Measurements from ENCODE around the gene SLC12A7.

Gene SLC12A7

DNA sequence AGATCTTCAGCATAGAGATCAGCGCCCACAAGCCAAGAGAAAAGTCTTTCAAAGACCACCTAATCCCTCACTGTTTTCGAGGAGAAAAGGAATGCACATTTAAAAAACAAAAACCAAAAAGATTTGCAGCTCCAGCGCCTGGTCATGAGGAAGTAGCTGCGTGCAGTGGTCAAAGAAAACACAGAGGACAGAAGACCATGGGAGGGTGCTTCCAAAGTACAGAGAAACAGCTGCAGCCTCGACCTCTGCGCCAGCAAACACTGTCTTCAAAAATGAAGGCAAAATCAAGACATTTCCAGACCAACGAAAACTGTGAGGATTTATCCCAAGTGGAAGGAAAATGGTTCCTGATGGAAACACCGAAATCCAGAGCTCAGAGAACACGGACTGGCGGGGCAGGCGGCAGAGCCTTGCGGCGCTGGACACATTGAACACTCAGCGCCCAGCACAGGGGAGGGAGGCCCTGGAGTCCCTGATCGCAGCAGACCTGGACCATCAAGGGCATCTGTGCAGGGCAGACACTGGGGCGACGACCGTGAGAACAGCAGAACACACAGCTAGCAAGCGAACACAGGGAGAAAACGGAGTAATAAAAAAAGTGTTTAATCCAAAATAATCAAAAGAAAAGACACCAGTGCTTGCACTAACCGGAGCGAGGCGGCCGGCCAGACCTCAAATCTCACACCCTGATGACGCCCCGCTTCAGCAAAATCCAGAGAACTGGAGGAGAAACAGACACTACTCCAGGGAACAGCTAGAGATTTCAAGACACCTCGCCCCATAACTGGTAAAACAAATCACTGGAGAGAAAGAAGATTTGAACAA is 12.6 kb upstream of the SLC12A7 start:
- no peak for DNase-seq

GRCh38 chr5:1123418-1124147 is 11.7 kb upstream of the SLC12A7 start:
- DNase-seq, result no peak

DNA sequence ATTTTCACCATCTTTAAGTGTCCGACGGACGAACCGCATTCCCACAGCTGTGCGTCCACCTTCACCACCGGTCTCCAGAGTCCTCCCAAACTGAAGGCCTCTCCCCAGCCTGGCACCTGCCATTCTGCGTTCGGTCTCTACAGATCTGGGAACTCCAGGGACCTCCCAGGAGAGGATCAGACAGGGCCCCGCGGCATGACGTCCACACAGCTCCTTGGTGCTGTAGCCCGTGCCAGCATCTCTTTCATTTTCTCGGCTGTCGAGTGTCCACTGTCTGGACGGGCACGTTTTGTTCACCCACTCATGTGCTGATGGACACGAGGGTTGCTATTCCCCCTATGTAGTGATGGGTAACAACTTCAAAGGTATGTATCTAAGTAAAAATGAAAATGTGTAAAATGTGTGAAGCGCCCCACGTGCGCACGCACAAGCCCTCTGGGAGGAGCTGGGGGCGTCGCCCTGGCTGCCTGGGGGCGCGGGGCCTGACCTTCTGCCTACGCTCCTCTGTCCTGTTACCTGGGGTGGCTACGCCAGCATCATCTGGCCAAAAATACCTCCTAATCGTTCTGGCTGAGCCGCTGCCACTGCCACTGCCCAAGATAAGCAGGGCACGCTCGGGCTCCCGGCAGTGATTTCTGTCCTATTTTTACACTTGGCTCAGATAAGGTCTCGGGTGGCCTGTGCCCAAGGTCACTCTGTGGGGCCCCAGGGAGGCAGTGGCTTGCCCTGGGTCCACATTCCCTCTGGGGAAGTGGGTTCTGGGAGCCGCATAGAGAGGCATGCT is 10.8 kb upstream of the SLC12A7 start:
- DNase-seq, result no peak

DNA sequence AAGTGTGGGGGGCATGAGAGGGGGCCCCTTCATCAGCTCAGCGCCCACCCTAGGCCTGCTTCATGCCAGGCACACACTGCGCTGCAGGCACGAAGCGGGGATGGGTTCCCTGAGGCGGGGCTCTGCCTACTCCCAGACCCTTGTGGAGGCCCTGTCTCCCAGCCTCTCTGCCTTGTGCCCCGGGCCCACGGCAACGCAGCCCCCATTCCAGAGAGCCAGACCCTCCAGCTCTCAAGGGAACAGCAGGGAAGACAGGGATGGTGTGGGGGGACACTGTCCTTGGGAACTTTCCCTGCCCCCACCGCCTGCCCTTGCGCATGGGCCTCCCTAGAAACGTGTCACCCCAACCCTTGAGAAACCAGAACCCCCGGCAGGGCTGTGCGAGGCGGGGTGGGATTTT is 10.0 kb upstream of the SLC12A7 start:
- DNase-seq, result no peak

- no peak for DNase-seq
Observed at GRCh38 chr5:1121044-1121443, 9.2 kb upstream of the SLC12A7 start.

DNA sequence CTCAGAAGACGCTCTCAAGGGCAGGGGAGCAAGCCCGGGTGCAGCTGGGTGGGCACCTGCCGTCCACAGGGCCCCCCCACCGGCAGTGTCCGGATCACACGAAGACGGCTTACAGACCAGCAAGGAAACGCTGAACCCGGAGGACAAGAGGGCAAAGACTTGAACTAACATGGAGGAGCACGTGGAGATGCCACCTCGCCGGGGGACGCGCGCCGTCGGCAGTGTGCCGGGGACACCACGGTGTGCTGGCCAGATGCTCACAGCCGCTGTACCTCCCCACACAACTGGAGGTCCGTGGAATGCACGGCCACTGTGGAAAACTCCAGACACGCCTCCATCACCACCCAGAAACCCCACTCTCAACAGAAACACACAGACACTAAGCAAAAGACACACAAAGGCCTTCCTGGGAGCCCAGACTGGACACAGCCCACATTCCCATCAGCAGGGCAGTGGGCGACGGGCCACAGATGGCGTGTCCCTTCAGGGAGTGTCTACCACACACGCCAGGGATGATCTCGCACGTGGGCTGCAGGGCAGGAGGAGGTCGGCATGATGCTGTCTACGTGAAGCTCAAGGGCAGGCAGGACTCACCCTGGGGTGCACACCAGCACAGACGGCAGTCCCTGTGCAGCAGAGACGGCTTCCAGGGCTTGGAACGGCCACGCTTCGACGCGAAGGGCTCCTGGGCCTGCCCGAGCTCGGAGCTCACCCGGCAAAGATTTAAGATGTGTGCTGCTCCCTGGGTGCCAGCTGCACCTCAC is 8.6 kb upstream of the SLC12A7 start:
- DNase-seq, result no peak

- DNase-seq, result no peak
Observed at GRCh38 chr5:1119312-1119831, 7.5 kb upstream of the SLC12A7 start.

- DNase-seq, result no peak
Observed at GRCh38 chr5:1118738-1119137, 6.9 kb upstream of the SLC12A7 start.

GRCh38 chr5:1118231-1118698 is 6.4 kb upstream of the SLC12A7 start:
- DNase-seq, result no peak

DNA sequence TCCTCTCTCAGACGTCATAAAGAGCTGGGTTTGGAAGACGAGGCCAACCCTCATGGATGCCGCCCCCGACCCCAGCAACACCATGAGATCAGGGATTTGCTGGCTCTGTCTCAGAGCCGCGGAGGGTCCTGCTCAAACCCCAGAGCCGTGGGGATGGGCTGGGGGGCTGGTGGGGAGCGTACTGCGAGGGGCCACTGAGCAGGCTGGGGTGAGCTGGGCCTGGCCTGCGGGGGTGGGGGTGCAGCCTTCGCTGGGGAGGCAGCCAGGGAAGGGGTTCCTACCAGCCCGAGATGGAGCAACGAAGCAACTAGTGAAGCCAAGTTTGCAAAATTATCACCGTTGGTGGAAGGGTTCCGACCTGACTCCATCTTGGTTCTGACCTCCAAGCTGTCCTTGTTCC is 5.1 kb upstream of the SLC12A7 start:
- DNase-seq, result no peak

DNA sequence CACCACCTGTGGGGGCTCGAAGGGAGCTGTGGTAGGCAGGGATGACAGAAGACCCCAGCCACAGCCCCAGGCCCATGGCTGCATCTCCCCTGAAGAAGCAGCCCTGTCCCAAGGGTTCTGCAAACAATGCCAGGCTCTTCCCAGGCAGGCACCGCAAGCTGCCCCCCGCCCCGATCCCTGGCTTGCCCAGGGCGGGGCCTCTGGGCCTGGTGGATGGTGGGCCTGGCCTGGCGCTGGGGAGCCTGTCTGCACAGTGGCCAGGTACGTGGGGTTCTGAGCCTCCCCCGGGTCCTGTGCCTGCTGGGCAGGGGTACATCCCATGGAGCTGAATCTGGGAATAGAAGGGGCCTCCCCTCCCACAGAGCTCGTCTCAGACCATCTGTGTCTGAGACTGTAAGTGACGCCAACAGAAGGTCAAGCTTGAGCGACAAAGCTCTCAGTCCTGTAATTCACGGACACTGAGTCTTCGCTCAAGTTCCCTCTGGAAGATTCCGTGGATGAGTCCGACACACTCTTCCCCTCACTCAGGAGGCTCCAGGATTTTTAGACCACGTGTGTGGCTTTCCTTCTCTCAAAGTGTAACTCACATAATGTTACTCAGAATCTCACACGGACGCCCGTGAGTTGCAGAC is 4.4 kb upstream of the SLC12A7 start:
- DNase-seq, result no peak

- DNase-seq, result no peak
Observed at GRCh38 chr5:1115123-1115815, 3.4 kb upstream of the SLC12A7 start.

DNA sequence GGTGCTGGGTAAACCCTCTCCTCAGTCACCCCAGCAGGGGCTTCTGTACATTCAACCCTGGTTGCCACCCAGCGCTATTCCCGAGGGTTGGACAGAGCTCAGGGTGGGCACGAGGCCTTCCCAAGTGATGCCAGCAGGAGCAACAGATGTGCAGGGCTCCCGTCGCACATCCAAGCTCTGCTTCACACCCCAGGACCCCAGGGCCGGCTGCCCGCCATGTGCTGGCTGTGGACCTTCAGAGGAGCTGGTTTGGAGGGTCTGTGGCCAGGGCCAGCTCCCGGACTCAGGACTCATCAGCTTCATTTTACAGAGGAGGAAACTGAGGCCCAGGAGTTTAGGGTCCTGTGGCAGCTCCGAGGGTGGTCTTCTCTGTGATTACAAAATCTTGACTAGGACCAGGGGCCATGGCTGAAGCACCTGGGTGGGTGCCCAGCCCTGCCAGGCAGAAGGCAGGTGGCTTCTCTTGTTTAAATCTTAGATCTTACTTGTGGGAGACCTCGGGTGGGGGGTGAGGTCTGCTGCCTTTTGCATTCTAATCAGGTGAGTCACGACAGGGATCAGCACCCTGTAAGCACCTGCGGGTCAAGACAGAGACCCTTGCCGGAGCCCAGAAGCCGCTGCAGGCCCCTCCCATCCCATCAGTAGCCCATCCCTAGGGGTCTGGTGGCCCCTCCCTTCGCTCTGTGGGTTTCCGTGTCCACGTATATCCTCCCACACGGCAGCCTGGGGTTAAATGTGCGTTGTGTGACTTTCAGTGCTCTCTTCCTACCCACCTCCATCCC is 2.1 kb upstream of the SLC12A7 start:
- no peak for DNase-seq

- no peak for DNase-seq
Observed at GRCh38 chr5:1113332-1113690, 1.4 kb upstream of the SLC12A7 start.

DNA sequence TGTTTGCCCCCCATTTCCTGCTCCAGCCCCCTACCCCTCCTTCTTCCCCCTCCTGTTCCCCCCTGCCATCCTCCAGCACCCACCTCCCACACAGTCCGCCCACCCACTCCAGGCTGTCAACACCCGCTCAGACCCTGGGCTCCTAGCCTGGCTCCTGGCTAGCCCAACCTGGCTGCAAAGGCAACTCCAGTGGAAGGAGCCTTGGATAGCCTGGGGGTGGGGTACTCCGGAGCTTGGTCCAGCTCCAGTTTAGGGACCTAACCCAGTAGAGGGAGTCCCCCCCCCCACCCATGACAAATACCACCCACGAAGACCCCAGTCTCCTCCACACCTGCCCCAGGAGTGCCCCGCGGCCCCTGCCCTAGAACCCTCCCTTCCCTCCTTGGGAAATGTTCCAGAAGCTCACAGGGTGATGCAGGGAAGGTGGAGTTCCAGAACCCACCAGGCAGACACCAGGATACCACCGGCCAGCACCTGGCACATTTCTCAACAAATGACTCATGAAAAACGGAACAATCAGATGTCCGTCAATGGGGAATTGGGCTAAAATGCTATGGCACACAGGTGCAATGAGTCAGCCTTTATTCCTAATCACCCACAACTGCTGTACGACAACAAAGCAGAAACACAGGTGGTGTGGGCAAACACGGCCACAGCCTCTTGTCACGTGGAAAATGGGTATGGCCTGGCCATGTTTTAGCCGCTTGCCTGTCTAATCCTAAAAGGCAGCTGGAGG is 901 bp upstream of the SLC12A7 start:
- no peak for DNase-seq

DNA sequence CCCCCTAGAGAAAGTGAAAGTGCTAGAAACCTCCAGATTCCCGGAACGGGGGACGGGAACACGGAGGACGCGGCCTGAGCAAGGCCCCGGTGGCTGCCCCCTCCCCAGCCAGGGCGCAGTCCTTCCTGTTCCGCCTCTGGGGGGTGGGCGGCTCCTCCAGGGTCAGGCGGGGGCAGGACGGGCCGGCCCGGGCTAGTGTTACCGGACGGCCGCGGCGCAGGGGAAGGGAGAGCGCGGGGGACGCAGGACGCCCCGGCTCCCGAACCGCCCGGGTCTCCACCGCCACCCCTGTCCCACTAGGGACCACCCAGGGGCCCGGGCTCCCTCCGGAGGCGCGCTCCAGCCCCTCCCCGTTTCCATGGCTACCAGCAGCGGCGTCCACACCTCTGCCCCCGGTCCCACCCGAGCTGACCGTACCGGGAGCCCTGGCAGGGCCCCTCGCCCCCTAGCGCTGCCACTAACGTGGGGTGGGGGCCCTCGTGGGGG is 579 bp downstream of the SLC12A7 start:
- no peak for DNase-seq

DNA sequence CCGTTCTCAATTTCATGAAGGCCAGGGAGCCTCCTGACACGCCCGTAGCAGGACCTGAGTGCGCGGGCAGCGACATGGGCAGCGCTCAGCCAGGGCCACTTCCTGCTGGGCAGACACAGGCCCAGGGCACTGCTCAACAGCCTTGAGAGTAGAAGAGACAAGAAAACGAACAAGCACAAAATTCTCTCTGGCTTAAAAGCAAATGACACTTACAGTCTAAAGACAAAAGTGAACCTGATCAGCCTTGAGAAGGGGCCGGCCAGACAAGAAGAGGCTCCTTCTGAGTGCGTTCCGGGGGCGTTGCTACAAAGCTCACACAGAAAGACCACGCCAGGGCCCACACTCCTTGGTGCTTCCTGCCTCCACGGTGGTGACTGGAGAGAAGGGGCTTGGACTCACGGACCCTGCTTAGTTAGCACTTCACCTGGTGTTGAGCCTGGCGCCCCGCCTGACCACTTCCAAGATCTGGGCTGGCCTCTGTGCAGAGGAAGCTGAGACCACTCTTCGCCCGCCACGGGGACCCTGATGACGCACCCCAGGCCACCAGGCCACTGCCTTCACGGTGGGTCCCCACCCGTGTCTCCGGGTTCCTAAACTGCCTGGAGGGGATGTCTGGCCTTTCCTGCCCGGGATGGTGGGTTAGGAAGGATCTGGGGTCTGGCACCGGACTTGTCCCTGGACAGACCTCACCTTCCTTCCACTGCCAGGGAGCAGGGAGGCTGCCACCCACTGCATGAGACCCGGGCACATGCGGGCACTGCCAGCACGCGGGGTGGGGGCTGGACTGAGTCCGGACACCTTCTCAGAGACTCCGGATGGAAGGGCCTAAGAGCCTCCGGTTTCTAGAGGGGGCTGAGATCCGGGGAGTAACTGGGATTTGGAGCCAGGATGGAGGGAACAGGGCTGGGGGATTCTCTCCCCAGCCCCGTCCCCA is 1.3 kb downstream of the SLC12A7 start:
- no peak for DNase-seq

DNA sequence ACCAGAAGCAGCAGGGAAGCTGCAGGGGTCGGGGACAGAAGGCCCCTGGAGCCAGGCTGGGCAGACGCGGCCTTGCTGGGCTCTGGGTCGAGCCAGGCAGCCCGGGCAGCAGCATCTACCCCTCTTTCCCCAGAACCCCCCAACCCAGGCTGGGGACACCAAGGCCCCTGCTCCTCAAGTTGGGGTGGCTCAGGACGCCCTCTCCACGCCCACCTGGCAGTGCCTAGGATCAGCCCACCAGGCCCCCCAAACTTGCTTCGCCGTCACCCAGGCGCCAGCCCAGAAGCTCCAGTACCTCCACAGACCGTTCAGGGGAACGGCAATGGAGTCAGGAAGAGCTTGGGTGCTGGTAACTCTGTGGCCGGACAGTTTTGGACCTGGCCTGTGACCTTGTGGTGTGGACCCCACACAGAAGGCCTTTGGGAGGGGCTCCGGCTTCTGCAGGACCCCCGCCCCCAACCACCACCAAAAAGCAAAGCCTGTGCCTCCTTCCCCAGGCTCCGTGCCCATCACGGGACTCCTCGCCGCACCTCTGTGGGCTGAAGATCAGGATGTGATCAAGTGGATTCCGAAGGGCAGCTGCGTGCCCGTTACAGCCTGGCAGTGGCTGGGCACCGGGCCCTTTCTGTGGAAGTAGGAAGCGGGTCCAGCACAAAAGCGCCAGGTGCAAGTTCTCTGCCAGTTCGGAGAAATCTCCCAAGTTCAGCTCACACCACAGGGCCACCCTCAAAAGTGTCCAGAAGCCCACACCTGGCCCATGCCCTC is 2.1 kb downstream of the SLC12A7 start:
- no peak for DNase-seq
